HL-60 (cell line): ENCODE data around the gene CLIC4.
"Not testable (repeated sequence)": the region's sequence is repeated elsewhere in the genome, so short reads cannot be mapped to it uniquely, and the experiment has no call there.

Experiments used
- CTCF ChIP-seq: IDR thresholded peaks from one replicate; pipeline ENCODE4 v1.5.1; 2011; ENCODE audit warnings: low read length, control low read depth, inconsistent platforms; ENCODE audit not compliant: insufficient read depth
- GABPA ChIP-seq: IDR thresholded peaks from 2 replicates; pipeline ENCODE4 v1.6.1; 2012; ENCODE audit warnings: low read depth
- POLR2AphosphoS5 ChIP-seq: IDR thresholded peaks from 2 replicates; pipeline ENCODE4 v1.6.1; 2012; ENCODE audit warnings: low read depth
- REST ChIP-seq: IDR thresholded peaks from 2 replicates; pipeline ENCODE4 v1.6.1; 2012; ENCODE audit warnings: low read depth; ENCODE audit not compliant: insufficient replicate concordance
- SPI1 ChIP-seq: IDR thresholded peaks from 2 replicates; pipeline ENCODE4 v1.6.1; 2012; ENCODE audit warnings: low read depth, mild to moderate bottlenecking, borderline replicate concordance

DNA sequence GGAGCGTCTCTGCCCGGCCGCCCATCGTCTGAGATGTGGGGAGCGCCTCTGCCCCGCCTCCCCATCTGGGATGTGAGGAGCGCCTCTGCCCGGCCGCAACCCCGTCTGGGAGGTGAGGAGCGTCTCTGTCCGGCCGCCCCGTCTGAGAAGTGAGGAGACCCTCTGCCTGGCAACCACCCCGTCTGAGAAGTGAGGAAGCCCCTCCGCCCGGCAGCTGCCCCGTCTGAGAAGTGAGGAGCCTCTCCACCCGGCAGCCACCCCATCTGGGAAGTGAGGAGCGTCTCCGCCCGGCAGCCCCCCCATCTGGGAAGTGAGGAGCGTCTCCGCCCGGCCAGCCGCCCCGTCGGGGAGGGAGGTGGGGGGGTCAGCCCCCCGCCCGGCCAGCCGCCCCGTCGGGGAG lies 54.0 kb downstream of the CLIC4 start:
- TF ChIP-seq CTCF, POLR2AphosphoS5, GABPA, REST, SPI1: not testable (repeated sequence)
